Upper lobe of left lung (tissue), 6 donors: ENCODE results near the gene ANKIB1. TPM values are rescaled to one million over a fixed set of nuclear protein-coding genes. Genes with fewer than 3 reads are reported as not detected.

Experiments
- ATAC-seq, 2 donors: fragments of 200-7000 bp; cut with Tn5 transposase; one replicate each; pipeline ENCODE4 v1.9.1; 2022; ENCODE audit warnings: mild to moderate bottlenecking in 2 of 2, moderate library complexity in 2 of 2; ENCODE audit not compliant: low FRiP score in 2 of 2
- DNase-seq, 2 donors: peaks; one replicate each; pipeline ENCODE4 v3.0.0-alpha.2; 2019 to 2020
- H3K27ac ChIP-seq, 4 donors: fragments of 200-600 bp; sonication (generic); one replicate each; pipeline ENCODE4 v1.5.1; 2016 to 2019
- H3K27me3 ChIP-seq, 4 donors: fragments of 200-600 bp; sonication (generic); one replicate each; pipeline ENCODE4 v1.5.1; 2017 to 2019
- H3K36me3 ChIP-seq, 4 donors: fragments of 200-600 bp; sonication (generic); one replicate each; pipeline ENCODE4 v1.5.1; 2016 to 2019
- H3K4me1 ChIP-seq, 4 donors: fragments of 200-600 bp; sonication (generic); one replicate each; pipeline ENCODE4 v1.5.1; 2018 to 2019
- H3K4me3 ChIP-seq, 4 donors: fragments of 200-600 bp; sonication (generic); one replicate each; pipeline ENCODE4 v1.5.1; 2017 to 2019; ENCODE audit warnings: mild to moderate bottlenecking in 2 of 4, moderate library complexity in 1 of 4
- H3K9me3 ChIP-seq, 4 donors: fragments of 200-600 bp; sonication (generic); one replicate each; pipeline ENCODE4 v1.5.1; 2018 to 2019
- EP300 ChIP-seq, 4 donors: sonication (generic); formaldehyde crosslinking; IDR thresholded peaks; one replicate each; pipeline ENCODE4 v1.5.1; 2017; ENCODE audit warnings: antibody characterized with exemption in 4 of 4, control low read depth in 2 of 4
- POLR2A ChIP-seq, 4 donors: fragments of 450-650 bp; IDR thresholded peaks; one replicate each; pipeline ENCODE4 v1.5.1; 2016 to 2017; ENCODE audit warnings: antibody characterized with exemption in 4 of 4, mild to moderate bottlenecking in 2 of 4
- POLR2AphosphoS5 ChIP-seq, 2 donors: sonication (generic); formaldehyde crosslinking; IDR thresholded peaks; one replicate each; pipeline ENCODE4 v1.5.1; 2017; ENCODE audit warnings: antibody characterized with exemption in 2 of 2
- WGBS, 2 donors: methylation state at CpG; one replicate each; pipeline ENCODE4 v1.1.5; 2017 to 2018; 5-methylcytosine and 5-hydroxymethylcytosine counted together
- total RNA-seq, 6 donors: library from RNA; depleted of rRNA in 4 of 6; stranded (reverse); fragments of >200 nt in 4 of 6; gene quantifications; one replicate each; pipeline versions ENCODE4 v1.1.0 to v1.2.1, GENCODE V29; 2016 to 2021
- TF ChIP-seq, protein P1 (sequence below), 6 experiments: fragments of 450-650 bp in 4 of 6; fragments of 200-600 bp in 2 of 6; sonication (generic) in 2 of 6; IDR thresholded peaks; one replicate each; pipeline ENCODE4 v1.5.1; 2016 to 2019; ENCODE audit warnings: antibody characterized with exemption in 6 of 6
- donor health status: DM: no; HTN: no; CAD: no; lungs with moderate emphysema.
- donor health status: DM: no; HTN: yes; CAD: no; lungs with severe emphysema.

ANKIB1 gene
- total RNA-seq, 6 donors from 2014 or later, result 22.8 to 47.1 (median 40.9) TPM

GRCh38 chr7:92304406-92304893, 58.7 kb downstream of the ANKIB1 start:
- TF ChIP-seq POLR2AphosphoS5 (IDR thresholded peaks at IDR 0.05) (no peak), POLR2A (IDR thresholded peaks at IDR 0.05) (no peak), EP300 (IDR thresholded peaks at IDR 0.05) (no peak)
- TF ChIP-seq, protein P1, sequence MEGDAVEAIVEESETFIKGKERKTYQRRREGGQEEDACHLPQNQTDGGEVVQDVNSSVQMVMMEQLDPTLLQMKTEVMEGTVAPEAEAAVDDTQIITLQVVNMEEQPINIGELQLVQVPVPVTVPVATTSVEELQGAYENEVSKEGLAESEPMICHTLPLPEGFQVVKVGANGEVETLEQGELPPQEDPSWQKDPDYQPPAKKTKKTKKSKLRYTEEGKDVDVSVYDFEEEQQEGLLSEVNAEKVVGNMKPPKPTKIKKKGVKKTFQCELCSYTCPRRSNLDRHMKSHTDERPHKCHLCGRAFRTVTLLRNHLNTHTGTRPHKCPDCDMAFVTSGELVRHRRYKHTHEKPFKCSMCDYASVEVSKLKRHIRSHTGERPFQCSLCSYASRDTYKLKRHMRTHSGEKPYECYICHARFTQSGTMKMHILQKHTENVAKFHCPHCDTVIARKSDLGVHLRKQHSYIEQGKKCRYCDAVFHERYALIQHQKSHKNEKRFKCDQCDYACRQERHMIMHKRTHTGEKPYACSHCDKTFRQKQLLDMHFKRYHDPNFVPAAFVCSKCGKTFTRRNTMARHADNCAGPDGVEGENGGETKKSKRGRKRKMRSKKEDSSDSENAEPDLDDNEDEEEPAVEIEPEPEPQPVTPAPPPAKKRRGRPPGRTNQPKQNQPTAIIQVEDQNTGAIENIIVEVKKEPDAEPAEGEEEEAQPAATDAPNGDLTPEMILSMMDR (IDR thresholded peaks at IDR 0.05), result no peak
- H3K4me1 ChIP-seq, result no peaks in the 10 kb centered on the region
- ATAC-seq (no peak), DNase-seq (no peak)
- H3K4me3 ChIP-seq, result no peak overlapping the region
- no peak overlapping the region for H3K27ac ChIP-seq
- peaks cover 0 to 14% (median 0%) of the 10 kb centered on the region in 4 donors for H3K36me3 ChIP-seq
- H3K9me3 ChIP-seq, result no peaks in the 10 kb centered on the region
- H3K27me3 ChIP-seq, result no peaks in the 10 kb centered on the region
- 95 to 97% methylated on average over 2 of the region's 2 CpGs for whole genome bisulfite sequencing, 2 donors

GRCh38 chr7:92306153-92306552, 60.4 kb downstream of the ANKIB1 start:
- no peak for DNase-seq
- H3K27ac ChIP-seq, result no peak overlapping the region
- H3K27me3 ChIP-seq, result no peaks in the 10 kb centered on the region
- WGBS, 2 donors, result 92 to 94% methylated on average over 2 of the region's 2 CpGs
- ATAC-seq, result no peak
- H3K9me3 ChIP-seq, result no peaks in the 10 kb centered on the region
- H3K4me3 ChIP-seq, result no peak overlapping the region
- H3K36me3 ChIP-seq, result peaks cover 0 to 13% (median 0%) of the 10 kb centered on the region in 4 donors
- no peaks in the 10 kb centered on the region for H3K4me1 ChIP-seq
- TF ChIP-seq EP300 (IDR thresholded peaks at IDR 0.05), result no peak

GRCh38 chr7:92313055-92313454, 67.3 kb downstream of the ANKIB1 start:
- no peak overlapping the region for H3K4me3 ChIP-seq
- H3K27me3 ChIP-seq, result no peaks in the 10 kb centered on the region
- TF ChIP-seq, protein P1 (IDR thresholded peaks at IDR 0.05), result no peak
- TF ChIP-seq POLR2A (IDR thresholded peaks at IDR 0.05), result no peak
- no peak for TF ChIP-seq POLR2AphosphoS5 (IDR thresholded peaks at IDR 0.05)
- TF ChIP-seq EP300 (IDR thresholded peaks at IDR 0.05), result no peak
- ATAC-seq (no peak), DNase-seq (no peak)
- H3K9me3 ChIP-seq, result no peaks in the 10 kb centered on the region
- H3K27ac ChIP-seq, result no peak overlapping the region
- 87 to 96% methylated on average over 3 of the region's 3 CpGs for WGBS, 2 donors
- H3K36me3 ChIP-seq, result peaks cover 0 to 2% (median 0%) of the 10 kb centered on the region in 4 donors
- no peaks in the 10 kb centered on the region for H3K4me1 ChIP-seq

- 98% methylated on average over 3 of the region's 3 CpGs for WGBS, 2 donors
- H3K27me3 ChIP-seq, result no peaks in the 10 kb centered on the region
- no peaks in the 10 kb centered on the region for H3K9me3 ChIP-seq
- ATAC-seq (no peak), DNase-seq (no peak)
- no peak overlapping the region for H3K4me3 ChIP-seq
- H3K27ac ChIP-seq, result no peak overlapping the region
- TF ChIP-seq POLR2A (IDR thresholded peaks at IDR 0.05) (no peak), POLR2AphosphoS5 (IDR thresholded peaks at IDR 0.05) (no peak), EP300 (IDR thresholded peaks at IDR 0.05) (no peak)
- TF ChIP-seq, protein P1 (IDR thresholded peaks at IDR 0.05), result no peak
- no peaks in the 10 kb centered on the region for H3K4me1 ChIP-seq
- H3K36me3 ChIP-seq, result peaks cover 0 to 8% (median 0%) of the 10 kb centered on the region in 4 donors
These were observed 73.5 kb downstream of the ANKIB1 start for GRCh38 chr7:92319243-92319642.

- H3K4me3 ChIP-seq, result no peak overlapping the region
- 52% methylated on average over 1 of the region's 1 CpG for WGBS, 2 donors
- H3K27ac ChIP-seq, result no peak overlapping the region
- DNase-seq, result no peak
- TF ChIP-seq EP300 (IDR thresholded peaks at IDR 0.05), result no peak
- TF ChIP-seq POLR2AphosphoS5 (IDR thresholded peaks at IDR 0.05), result no peak
- no peak for TF ChIP-seq POLR2A (IDR thresholded peaks at IDR 0.05)
- TF ChIP-seq, protein P1 (IDR thresholded peaks at IDR 0.05), result no peak
- peaks cover 0 to 3% (median 0%) of the 10 kb centered on the region in 4 donors for H3K36me3 ChIP-seq
- H3K27me3 ChIP-seq, result no peaks in the 10 kb centered on the region
- H3K4me1 ChIP-seq, result peaks cover 0 to 3% (median 0%) of the 10 kb centered on the region in 4 donors
- no peaks in the 10 kb centered on the region for H3K9me3 ChIP-seq
- no peak for ATAC-seq
These were observed 79.4 kb downstream of the ANKIB1 start for GRCh38 chr7:92325173-92325572.
